HepG2 (cell line): ENCODE data around the gene GATAD2B. TPM values are rescaled to one million over a fixed set of nuclear protein-coding genes. Genes with fewer than 3 reads are reported as not detected.
A peak's percentile ranks its signal among the peaks of the same experiment; 100 is the strongest.

ENCODE experiments used
- DNMT3B ChIP-seq: conservative IDR thresholded peaks from 2 replicates; pipeline ENCODE4 v1.6.1; 2016; ENCODE audit warnings: missing biosample characterization, control low read depth
- SALL2 ChIP-seq: sonication (generic); formaldehyde crosslinking; IDR thresholded peaks from 2 replicates; pipeline ENCODE4 v1.8.1; 2023; ENCODE audit warnings: mild to moderate bottlenecking, missing genetic modification reagents, inconsistent platforms
- SPEN ChIP-seq: sonication (generic); formaldehyde crosslinking; IDR thresholded peaks from 2 replicates; pipeline ENCODE4 v1.5.1; 2020; ENCODE audit warnings: low read depth, mild to moderate bottlenecking, missing genetic modification reagents
- TRIM22 ChIP-seq: fragments of 450-650 bp; IDR thresholded peaks from 2 replicates; pipeline ENCODE4 v1.6.1; 2017
- ZNF407 ChIP-seq: sonication (generic); formaldehyde crosslinking; IDR thresholded peaks from one replicate; pipeline ENCODE4 v1.5.1; 2020; ENCODE audit warnings: mild to moderate bottlenecking, missing genetic modification reagents; ENCODE audit errors: not compliant biosample characterization
- ZNF546 ChIP-seq: sonication (generic); formaldehyde crosslinking; conservative IDR thresholded peaks from 2 replicates; pipeline ENCODE4 v1.8.1; 2023; ENCODE audit warnings: mild to moderate bottlenecking, missing genetic modification reagents
- ZNF574 ChIP-seq: sonication (generic); formaldehyde crosslinking; IDR thresholded peaks from 2 replicates; pipeline ENCODE4 v1.4.0; 2020; ENCODE audit warnings: missing genetic modification reagents
- ZNF639 ChIP-seq: conservative IDR thresholded peaks from 2 replicates; pipeline ENCODE4 v1.6.1; 2018; ENCODE audit warnings: missing genetic modification reagents
- ZSCAN30 ChIP-seq: sonication (generic); formaldehyde crosslinking; IDR thresholded peaks from 2 replicates; pipeline ENCODE4 v1.5.0; 2020; ENCODE audit warnings: mild to moderate bottlenecking, missing genetic modification reagents
- polyA plus RNA-seq, 8 experiments: library from polyadenylated mRNA; depleted of rRNA in 3 of 8; stranded (reverse) in 7 of 8; unstranded in 1 of 8; fragments of >200 nt; fragmentation: Illumina TruSeq in 4 of 8; extraction: Trizol in 4 of 8; gene quantifications; 2 replicates each; pipeline versions ENCODE4 v1.2.1 to v1.2.3, GENCODE V29; 2011 to 2016; ENCODE audit warnings: low read depth in 4 of 8, missing spikeins in 1 of 8, mixed read lengths in 1 of 8; ENCODE audit not compliant: insufficient read depth in 1 of 8
- total RNA-seq, 5 experiments: library from RNA; depleted of rRNA; stranded (reverse); fragments of >200 nt; fragmentation: Illumina TruSeq; extraction: Trizol; gene quantifications; 2 replicates each; pipeline ENCODE4 v1.2.3, GENCODE V29; 2016; ENCODE audit warnings: low read depth in 1 of 5
- TF ChIP-seq, protein P1 (sequence below): sonication (generic); formaldehyde crosslinking; IDR thresholded peaks from 2 replicates; pipeline ENCODE4; 2020; ENCODE audit warnings: missing genetic modification reagents, mild to moderate bottlenecking, borderline replicate concordance

Gene GATAD2B
- total and polyA plus RNA-seq, 2 of the 13 experiments (the other 11 are each of a cell fraction or from before 2014, with no cell fraction given) = 3.2 to 5.2 TPM

DNA sequence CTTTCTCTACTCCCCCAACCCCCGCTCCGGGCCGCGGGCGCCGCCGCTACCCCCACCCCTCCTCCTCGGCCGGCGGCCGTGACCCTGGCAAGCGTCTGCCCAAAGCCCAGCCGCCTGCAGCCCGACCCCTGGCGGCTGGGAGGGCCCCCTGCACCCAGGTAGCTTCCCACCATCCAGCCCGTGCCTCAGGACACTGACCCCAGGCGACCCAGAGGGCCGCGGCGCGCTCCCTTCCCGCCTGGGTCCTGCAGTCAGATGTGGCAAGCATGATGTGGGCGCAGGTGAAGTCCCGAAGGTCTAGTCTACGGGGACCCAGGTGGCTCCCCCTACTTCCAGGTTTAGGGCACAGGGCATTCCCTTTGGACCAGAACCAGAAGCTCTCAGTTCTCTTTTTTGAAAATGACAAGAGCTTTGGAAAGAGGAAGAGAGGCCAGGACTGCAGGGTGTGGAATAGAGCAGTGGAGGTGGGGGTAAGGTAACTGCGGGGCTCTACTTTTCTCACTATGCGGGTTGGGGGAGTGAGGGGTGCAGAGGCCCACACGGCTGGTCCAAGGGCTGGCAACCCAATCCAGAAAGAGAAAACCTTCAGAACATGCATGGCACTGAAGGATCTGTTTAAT is 24.0 kb upstream of the GATAD2B start, which contains the start of gene DENND4B (continued):
- TF ChIP-seq ZNF639 (peak; percentile 75), ZNF546 (CRISPR knock-in tag) (0 out of 2 replicates have a peak, but pooled peaks have one; percentile 10), SPEN (CRISPR knock-in tag) (peak; percentile 65), ZSCAN30 (CRISPR knock-in tag) (0 out of 2 replicates have a peak, but pooled peaks have one; percentile 37), SALL2 (0 out of 2 replicates have a peak, but pooled peaks have one; percentile 47), ZNF407 (CRISPR knock-in tag) (no peak), TRIM22 (no peak), ZNF574 (peak; percentile 98), DNMT3B (CRISPR knock-in tag) (no peak)
- TF ChIP-seq, protein P1, sequence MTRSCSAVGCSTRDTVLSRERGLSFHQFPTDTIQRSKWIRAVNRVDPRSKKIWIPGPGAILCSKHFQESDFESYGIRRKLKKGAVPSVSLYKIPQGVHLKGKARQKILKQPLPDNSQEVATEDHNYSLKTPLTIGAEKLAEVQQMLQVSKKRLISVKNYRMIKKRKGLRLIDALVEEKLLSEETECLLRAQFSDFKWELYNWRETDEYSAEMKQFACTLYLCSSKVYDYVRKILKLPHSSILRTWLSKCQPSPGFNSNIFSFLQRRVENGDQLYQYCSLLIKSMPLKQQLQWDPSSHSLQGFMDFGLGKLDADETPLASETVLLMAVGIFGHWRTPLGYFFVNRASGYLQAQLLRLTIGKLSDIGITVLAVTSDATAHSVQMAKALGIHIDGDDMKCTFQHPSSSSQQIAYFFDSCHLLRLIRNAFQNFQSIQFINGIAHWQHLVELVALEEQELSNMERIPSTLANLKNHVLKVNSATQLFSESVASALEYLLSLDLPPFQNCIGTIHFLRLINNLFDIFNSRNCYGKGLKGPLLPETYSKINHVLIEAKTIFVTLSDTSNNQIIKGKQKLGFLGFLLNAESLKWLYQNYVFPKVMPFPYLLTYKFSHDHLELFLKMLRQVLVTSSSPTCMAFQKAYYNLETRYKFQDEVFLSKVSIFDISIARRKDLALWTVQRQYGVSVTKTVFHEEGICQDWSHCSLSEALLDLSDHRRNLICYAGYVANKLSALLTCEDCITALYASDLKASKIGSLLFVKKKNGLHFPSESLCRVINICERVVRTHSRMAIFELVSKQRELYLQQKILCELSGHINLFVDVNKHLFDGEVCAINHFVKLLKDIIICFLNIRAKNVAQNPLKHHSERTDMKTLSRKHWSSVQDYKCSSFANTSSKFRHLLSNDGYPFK (CRISPR knock-in tag) = 0 out of 2 replicates have a peak, but pooled peaks have one; percentile 21
